Heart left ventricle (tissue), 16 donors: ENCODE measurements around the gene AP3S2. TPM values are rescaled to one million over a fixed set of nuclear protein-coding genes. Genes with fewer than 3 reads are reported as not detected.

ENCODE experiments used
- ATAC-seq, 4 donors: fragments of 200-7000 bp; cut with Tn5 transposase; one replicate each; pipeline ENCODE4 v1.9.1; 2020 to 2022; ENCODE audit warnings: moderate library complexity in 4 of 4, mild to moderate bottlenecking in 3 of 4, moderate number of reproducible peaks in 1 of 4
- DNase-seq, 5 donors: peaks; one replicate each; pipeline ENCODE4 v3.0.0-alpha.2; 2020
- H3K27ac ChIP-seq, 12 donors: fragments of 200-600 bp; sonication (generic) in 4 of 12; one replicate each; pipeline versions ENCODE4 v1.5.0 to v1.8.0; 2016 to 2022; ENCODE audit warnings: mild to moderate bottlenecking in 2 of 12
- H3K27me3 ChIP-seq, 9 donors: fragments of 200-600 bp; sonication (generic) in 2 of 9; one replicate each; pipeline versions ENCODE4 v1.5.1 to v1.8.0; 2016 to 2022; ENCODE audit warnings: mild to moderate bottlenecking in 3 of 9
- H3K36me3 ChIP-seq, 9 donors: fragments of 200-600 bp; sonication (generic) in 2 of 9; one replicate each; pipeline versions ENCODE4 v1.5.0 to v1.8.0; 2018 to 2022; ENCODE audit warnings: mild to moderate bottlenecking in 2 of 9
- H3K4me1 ChIP-seq, 12 donors: fragments of 200-600 bp; sonication (generic) in 4 of 12; one replicate each; pipeline versions ENCODE4 v1.5.0 to v1.8.0; 2016 to 2022; ENCODE audit warnings: mild to moderate bottlenecking in 3 of 12
- H3K4me3 ChIP-seq, 12 donors: fragments of 200-600 bp; sonication (generic) in 4 of 12; one replicate each; pipeline versions ENCODE4 v1.5.0 to v1.8.0; 2017 to 2022; ENCODE audit warnings: mild to moderate bottlenecking in 9 of 12, moderate library complexity in 4 of 12
- H3K9me3 ChIP-seq, 12 donors: fragments of 200-600 bp; sonication (generic) in 4 of 12; one replicate each; pipeline versions ENCODE4 v1.5.0 to v1.8.0; 2016 to 2022; ENCODE audit warnings: mild to moderate bottlenecking in 1 of 12
- POLR2A ChIP-seq, 2 donors: fragments of 450-650 bp; IDR thresholded peaks; one replicate each; pipeline ENCODE4 v1.6.1; 2017; ENCODE audit warnings: antibody characterized with exemption in 2 of 2, mild to moderate bottlenecking in 2 of 2, moderate library complexity in 2 of 2
- WGBS, 4 donors: extraction: QIAGEN DNeasy Blood & Tissue Kit in 2 of 4; methylation state at CpG; one replicate each; pipeline versions ENCODE4 v1.1.5 to v1.1.7; 2013 to 2018; 5-methylcytosine and 5-hydroxymethylcytosine counted together
- intact Hi-C, 10 donors: fragments of 100-400 bp; cut with DNase I; formaldehyde crosslinking; loops; one replicate each; pipeline versions ENCODE4 v1.11.1 to v1.14.2; 2022
- polyA plus RNA-seq, 2 donors: library from polyadenylated mRNA; stranded (reverse); fragments of 200-250 nt; gene quantifications; one replicate each; pipeline ENCODE4 v1.2.3, GENCODE V29; 2013
- total RNA-seq, 9 donors: library from RNA; depleted of rRNA in 2 of 9; stranded (reverse); fragments of >200 nt in 2 of 9; fragmentation: NEBNext Ultra II Directional in 3 of 9; extraction: Animal tissue kit (Norgen Biotek cat#: 25700) in 3 of 9; gene quantifications; one replicate each; pipeline versions ENCODE4 v1.1.0 to v1.2.4, GENCODE V29; 2016 to 2023
- TF ChIP-seq, protein P1 (sequence below), 12 donors: fragments of 200-600 bp; sonication (generic) in 4 of 12; IDR thresholded peaks; one replicate each; pipeline versions ENCODE4 v1.5.0 to v1.8.0; 2018 to 2022; ENCODE audit warnings: antibody characterized with exemption in 12 of 12, mild to moderate bottlenecking in 5 of 12
- donor health status: ischemic (EF 13 %, LVEDD 7.1; RV severe dilation, severe dysfunction).
- donor health status: healthy with polysubstance abuse.
- donor health status: DM: no; HTN: yes; CAD: no.
- donor health status: DM: no; HTN: no; CAD: no.
- donor health status: ischemic (EF 25% LVEDD 6.9; RV normal size, moderate dysfunction).
- donor health status: ischemic (EF 25% LVEDD 5.7; RV mildly dilated, moderate dysfunction).
- donor health status: healthy.
- donor health status: DM: yes; HTN: yes; CAD: no.
- donor health status: ischemic (EF 35%, LVEDD 5.7; RV mildly dilated, moderate dysfunction).
- donor health status: nonischemic (EF 11% LVEDD 7.7; RV severe dilation, severe dysfunction).
- donor health status: DM: yes; HTN: yes; CAD: no.
- donor health status: PGD.
- donor health status: ischemic (EF 29% LVEDD 5.4; RV normal size, mild dysfunction).
- donor health status: nonischemic (EF 23%, LVEDD 6.1; RV moderate dilation, normal function).

Gene AP3S2
- total and polyA plus RNA-seq, 11 donors = 15.4 to 64.6 (median 43.3) TPM

DNA sequence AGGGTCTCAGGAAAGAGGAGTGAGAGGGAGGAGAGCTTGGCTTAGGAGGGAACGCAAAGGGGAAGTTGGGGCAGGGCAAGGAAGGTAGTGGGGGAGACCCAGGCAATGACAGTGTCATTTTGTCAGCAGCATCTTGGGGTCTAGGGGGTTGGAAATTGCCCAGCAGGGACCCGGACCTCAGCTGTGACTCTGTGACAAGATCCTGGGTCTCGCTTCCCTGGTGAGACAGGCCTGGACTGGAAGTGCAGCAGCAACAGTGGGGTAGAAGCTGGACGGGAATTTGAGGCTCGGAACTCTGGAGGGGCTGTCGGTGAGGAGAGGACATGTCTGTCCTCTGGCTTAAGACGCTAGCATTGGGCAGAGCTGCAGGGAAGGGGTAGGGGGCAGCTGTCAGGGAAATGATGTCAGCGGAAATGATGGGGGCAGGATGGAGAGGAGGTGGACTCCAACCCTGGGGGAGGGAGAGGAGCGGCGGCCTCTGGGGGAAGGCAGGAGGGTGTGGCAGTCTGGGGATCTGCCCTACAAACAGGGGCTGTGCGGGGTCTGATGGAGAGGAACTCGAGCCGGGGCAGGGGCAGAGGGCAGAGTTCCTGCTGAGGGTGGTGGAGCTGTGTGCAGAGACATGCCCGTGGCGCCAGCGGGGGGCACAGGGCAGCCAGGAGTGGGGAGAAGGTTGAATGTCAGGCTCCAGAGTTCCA, 91.4 kb downstream of the AP3S2 start:
- WGBS, 4 donors = 54 to 68% (median 63%) methylated on average over 16 of the region's 16 CpGs
- ATAC-seq (peak in 1 of 4 donors; percentile 88), DNase-seq (peak in 1 of 5 donors; percentile 44)
- no peaks in the 10 kb centered on the region for H3K27me3 ChIP-seq
- peak overlapping the region in 1 of 12 donors; percentile 14 for H3K27ac ChIP-seq
- H3K4me1 ChIP-seq = no peaks in the 10 kb centered on the region
- H3K9me3 ChIP-seq = no peaks in the 10 kb centered on the region
- H3K4me3 ChIP-seq = peak overlapping the region in 1 of 12 donors; percentile 12
- H3K36me3 ChIP-seq = peaks cover 0 to 68% (median 0%) of the 10 kb centered on the region in 9 donors
- TF ChIP-seq POLR2A (IDR thresholded peaks at IDR 0.05) = no peak
- TF ChIP-seq, protein P1, sequence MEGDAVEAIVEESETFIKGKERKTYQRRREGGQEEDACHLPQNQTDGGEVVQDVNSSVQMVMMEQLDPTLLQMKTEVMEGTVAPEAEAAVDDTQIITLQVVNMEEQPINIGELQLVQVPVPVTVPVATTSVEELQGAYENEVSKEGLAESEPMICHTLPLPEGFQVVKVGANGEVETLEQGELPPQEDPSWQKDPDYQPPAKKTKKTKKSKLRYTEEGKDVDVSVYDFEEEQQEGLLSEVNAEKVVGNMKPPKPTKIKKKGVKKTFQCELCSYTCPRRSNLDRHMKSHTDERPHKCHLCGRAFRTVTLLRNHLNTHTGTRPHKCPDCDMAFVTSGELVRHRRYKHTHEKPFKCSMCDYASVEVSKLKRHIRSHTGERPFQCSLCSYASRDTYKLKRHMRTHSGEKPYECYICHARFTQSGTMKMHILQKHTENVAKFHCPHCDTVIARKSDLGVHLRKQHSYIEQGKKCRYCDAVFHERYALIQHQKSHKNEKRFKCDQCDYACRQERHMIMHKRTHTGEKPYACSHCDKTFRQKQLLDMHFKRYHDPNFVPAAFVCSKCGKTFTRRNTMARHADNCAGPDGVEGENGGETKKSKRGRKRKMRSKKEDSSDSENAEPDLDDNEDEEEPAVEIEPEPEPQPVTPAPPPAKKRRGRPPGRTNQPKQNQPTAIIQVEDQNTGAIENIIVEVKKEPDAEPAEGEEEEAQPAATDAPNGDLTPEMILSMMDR (IDR thresholded peaks at IDR 0.05) = no peak
- intact Hi-C loops = no loop called here

DNA sequence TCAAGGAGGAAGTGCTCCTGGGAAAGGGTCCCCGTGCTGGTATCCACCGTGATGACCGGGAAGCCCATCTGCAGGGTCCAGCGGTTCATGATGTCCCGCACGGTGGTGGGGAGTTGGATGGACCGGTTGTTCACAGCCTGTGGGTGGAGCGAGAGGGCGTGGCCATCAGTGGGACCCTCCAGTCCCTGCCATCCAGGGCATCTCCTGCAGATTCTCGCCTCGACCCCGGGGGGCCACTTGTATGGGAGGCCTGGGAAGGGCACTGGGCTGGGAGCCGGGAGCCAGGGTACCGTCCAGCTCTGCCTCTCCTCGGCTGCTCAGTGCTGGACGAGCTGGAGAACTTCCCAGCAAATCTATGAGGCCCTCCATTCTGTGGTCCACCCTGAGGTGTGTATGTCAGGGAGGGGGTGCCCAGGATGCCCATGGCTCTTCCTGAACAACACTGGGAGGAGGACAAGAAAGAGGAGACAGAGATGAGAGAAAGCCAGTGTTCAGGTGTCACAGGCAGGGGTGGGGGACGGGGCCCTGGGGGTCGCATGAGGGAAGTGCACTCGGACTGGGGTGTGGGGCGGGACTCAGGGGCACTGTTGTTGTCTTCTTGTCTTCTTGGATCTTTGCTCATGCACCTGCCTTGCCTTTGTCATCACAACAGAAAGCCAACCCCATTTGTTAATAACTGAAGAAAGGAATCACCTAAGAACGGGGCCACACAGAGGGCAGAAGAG, 92.2 kb downstream of the AP3S2 start:
- H3K27ac ChIP-seq = no peak overlapping the region

DNA sequence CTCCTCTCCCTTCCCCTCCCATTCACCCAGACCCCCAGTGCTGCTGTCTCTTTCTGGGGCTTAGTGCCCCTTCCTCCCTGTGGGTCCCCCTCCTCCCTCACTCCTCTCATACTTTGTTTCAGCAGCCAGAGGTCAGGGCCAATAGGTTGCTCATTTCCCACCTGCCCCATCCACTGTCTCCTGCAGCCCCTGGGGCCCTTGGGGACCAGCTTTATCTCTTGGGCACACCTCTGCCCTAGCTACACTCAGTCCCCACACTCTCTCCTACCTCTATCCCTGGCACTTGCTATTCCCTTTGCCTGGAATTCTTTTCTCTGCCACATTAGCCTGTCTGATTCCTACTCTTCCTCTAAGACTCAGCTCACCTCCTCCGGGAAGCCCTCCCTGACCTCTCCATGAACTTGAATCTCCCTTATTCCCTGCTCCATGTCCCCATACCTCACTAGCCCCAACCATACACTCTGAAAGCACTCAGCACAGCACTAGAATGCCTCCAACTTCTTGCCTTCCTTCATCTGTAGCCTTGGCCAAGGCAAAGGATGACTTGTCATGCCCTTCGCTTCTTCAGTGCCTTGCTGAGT, 93.8 kb downstream of the AP3S2 start:
- peaks cover 0 to 10% (median 4%) of the 10 kb centered on the region in 12 donors for H3K4me1 ChIP-seq
- intact Hi-C loops = no loop called here
- peaks cover 0 to 66% (median 0%) of the 10 kb centered on the region in 9 donors for H3K36me3 ChIP-seq
- H3K27me3 ChIP-seq = no peaks in the 10 kb centered on the region
- DNase-seq (no peak), ATAC-seq (no peak)
- 90 to 96% (median 94%) methylated on average over 2 of the region's 2 CpGs for WGBS, 4 donors
- peaks cover 0 to 11% (median 0%) of the 10 kb centered on the region in 12 donors for H3K9me3 ChIP-seq
- no peak overlapping the region for H3K27ac ChIP-seq
- no peak overlapping the region for H3K4me3 ChIP-seq
- no peak for TF ChIP-seq POLR2A (IDR thresholded peaks at IDR 0.05)
- TF ChIP-seq, protein P1 (IDR thresholded peaks at IDR 0.05) = no peak

More for the DNA sequence above, 92.2 kb downstream of the AP3S2 start:
- peaks cover 0 to 1% (median 0%) of the 10 kb centered on the region in 12 donors for H3K9me3 ChIP-seq
- H3K36me3 ChIP-seq = peaks cover 0 to 75% (median 0%) of the 10 kb centered on the region in 9 donors
- H3K4me3 ChIP-seq = no peak overlapping the region
- ATAC-seq (no peak), DNase-seq (no peak)
- no peaks in the 10 kb centered on the region for H3K4me1 ChIP-seq
- no peaks in the 10 kb centered on the region for H3K27me3 ChIP-seq
- intact Hi-C loops = no loop called here
- 87 to 92% (median 90%) methylated on average over 17 to 21 of the region's 21 CpGs for WGBS, 4 donors
- TF ChIP-seq POLR2A (IDR thresholded peaks at IDR 0.05) = no peak
- TF ChIP-seq, protein P1 (IDR thresholded peaks at IDR 0.05) = no peak
